Measurements from ENCODE around the gene DRGX. TPM values are rescaled to one million over a fixed set of nuclear protein-coding genes. Genes with fewer than 3 reads are reported as not detected.

Gene DRGX
- total and polyA plus RNA-seq, 8 donors, result 0.45 TPM; not detected in 7

DNA sequence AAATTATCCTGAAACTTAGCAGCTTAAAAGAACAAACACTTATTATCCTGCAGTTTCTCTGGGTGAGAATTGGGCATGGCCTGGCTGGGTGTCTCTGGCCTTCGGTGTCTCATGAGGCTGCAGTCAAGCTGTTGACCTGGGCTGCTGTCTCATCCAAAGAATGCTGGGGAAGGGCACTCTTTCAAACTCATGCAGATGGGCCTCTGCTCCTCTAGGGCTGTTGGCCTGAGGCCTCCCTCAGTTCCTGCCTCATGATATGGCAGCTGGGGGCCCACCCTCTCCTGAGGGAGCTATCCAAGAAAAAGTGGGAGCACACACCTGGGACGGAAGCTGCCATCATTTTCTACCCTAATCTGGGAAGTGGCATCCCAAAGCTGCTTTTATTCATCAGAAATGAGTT is 43.6 kb downstream of the DRGX start:
- Histone ChIP-seq H3K4me3 (no peak overlapping the region), H3K27ac (no peak overlapping the region), H3K36me3 (no peaks in the 10 kb centered on the region), H3K9me3 (peaks cover 0 to 12% of the 10 kb centered on the region in 2 donors), H3K4me1 (no peaks in the 10 kb centered on the region), H3K27me3 (no peaks in the 10 kb centered on the region)
- no peak for DNase-seq
- intact Hi-C loops (cut with DNase I), result no loop called here
- TF ChIP-seq, protein P1, sequence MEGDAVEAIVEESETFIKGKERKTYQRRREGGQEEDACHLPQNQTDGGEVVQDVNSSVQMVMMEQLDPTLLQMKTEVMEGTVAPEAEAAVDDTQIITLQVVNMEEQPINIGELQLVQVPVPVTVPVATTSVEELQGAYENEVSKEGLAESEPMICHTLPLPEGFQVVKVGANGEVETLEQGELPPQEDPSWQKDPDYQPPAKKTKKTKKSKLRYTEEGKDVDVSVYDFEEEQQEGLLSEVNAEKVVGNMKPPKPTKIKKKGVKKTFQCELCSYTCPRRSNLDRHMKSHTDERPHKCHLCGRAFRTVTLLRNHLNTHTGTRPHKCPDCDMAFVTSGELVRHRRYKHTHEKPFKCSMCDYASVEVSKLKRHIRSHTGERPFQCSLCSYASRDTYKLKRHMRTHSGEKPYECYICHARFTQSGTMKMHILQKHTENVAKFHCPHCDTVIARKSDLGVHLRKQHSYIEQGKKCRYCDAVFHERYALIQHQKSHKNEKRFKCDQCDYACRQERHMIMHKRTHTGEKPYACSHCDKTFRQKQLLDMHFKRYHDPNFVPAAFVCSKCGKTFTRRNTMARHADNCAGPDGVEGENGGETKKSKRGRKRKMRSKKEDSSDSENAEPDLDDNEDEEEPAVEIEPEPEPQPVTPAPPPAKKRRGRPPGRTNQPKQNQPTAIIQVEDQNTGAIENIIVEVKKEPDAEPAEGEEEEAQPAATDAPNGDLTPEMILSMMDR (IDR thresholded peaks at IDR 0.05), result no peak
- no peak for ATAC-seq

DNA sequence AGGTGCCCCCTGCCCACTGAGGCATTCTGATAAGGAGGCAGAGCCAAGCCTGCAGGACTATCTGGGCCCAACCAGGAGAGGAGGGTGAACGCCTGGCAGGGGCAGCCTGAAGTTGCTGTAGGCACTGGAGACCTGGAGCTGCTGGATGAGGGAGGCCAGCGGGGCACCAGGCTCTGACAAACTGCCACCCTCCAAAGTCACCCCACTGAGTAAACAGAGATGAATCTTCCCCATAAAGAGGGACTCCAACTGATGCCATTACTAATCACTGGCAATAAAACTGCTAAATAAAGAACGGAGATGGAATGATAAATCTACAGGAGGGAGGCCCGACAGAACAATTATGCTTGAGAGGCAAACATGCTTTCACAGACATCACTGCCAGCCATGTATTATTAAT is 44.2 kb downstream of the DRGX start:
- TF ChIP-seq, protein P1 (IDR thresholded peaks at IDR 0.05), result no peak
- Histone ChIP-seq H3K36me3 (no peaks in the 10 kb centered on the region), H3K27ac (no peak overlapping the region), H3K4me3 (no peak overlapping the region), H3K9me3 (peaks cover 0 to 10% of the 10 kb centered on the region in 2 donors), H3K4me1 (no peaks in the 10 kb centered on the region), H3K27me3 (no peaks in the 10 kb centered on the region)
- intact Hi-C loops (cut with DNase I), result no loop called here
- DNase-seq (no peak), ATAC-seq (no peak)

DNA sequence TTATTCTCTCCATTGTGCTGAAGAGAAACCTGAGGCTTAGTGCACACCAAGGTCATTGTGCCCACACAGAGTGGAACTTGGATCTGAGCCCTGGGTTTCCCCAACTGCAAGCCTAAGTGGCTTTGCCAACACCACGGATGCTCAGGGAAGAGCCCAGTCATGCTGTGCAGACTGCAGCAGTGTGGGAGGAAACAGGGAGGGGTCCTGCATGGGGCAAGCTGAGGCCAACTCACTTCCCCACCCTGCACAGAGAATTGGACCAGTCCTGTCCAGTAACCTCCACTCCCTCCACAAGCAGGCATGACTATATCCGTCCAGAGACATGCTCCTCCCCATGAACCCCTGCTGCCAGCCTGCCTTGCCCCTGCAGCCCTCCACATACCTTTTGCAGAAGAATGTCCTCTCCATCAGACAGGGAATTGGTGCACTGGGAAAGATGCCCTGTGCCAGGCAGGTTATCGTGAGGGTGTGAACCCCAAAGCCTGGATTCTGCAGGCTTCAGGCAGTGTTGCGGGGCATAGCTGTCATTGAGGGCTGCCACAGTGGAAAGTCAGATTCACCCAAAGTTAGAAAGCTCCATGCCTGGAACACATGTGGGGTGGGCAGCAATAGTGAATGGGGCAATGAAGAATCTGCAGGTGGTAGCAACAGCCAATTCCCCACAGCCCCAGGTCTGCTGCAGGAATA is 44.9 kb downstream of the DRGX start:
- ATAC-seq, result no peak
- Histone ChIP-seq H3K4me1 (no peaks in the 10 kb centered on the region), H3K9me3 (peaks cover 0 to 10% of the 10 kb centered on the region in 2 donors), H3K27me3 (no peaks in the 10 kb centered on the region), H3K4me3 (no peak overlapping the region), H3K27ac (no peak overlapping the region), H3K36me3 (no peaks in the 10 kb centered on the region)
- DNase-seq, result no peak
- TF ChIP-seq, protein P1 (IDR thresholded peaks at IDR 0.05), result no peak
- intact Hi-C loops (cut with DNase I), result no loop called here

DNA sequence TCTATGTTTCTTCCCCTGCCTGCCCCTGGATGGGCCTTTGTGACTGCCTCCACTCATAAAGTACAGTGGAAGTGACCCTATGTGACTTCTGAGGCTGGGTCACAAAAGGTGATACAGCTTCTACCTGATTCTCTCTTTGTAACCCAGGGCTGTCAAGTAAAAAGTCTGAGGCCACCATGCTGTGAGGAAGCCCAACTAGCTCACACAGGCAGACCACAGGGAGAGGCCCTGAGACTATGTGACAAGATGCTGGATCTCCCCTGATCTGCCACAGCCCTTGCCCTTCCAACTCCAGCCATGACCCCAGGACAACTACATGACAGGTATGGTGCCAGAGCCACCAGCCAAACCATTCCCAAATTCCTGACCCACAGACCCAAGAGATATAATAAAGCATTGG is 45.8 kb downstream of the DRGX start:
- Histone ChIP-seq H3K9me3 (peaks cover 0 to 10% of the 10 kb centered on the region in 2 donors), H3K4me3 (no peak overlapping the region)
- TF ChIP-seq, protein P1 (IDR thresholded peaks at IDR 0.05), result no peak

DNA sequence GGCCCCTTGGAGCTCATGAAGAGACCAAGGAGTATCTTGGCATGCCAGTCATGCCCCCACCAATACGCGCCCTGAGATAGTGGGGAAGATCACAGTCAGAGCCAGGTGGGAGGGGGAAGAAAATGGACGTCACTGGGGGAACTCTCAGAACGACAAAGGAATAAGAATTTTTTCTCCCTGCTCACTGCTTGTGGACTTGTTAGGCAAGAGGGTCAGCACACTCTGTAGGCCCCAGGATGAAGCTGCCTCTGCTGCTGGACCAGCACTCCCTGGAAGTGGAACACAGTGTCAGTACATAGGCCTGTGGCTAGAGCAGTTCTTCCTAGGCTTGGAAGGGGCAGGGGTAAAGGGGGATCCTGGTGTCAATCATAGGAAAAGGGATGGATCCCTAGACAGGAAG is 46.5 kb downstream of the DRGX start:
- DNase-seq (no peak), ATAC-seq (no peak)
- Histone ChIP-seq H3K36me3 (no peaks in the 10 kb centered on the region), H3K27me3 (no peaks in the 10 kb centered on the region), H3K4me3 (no peak overlapping the region), H3K4me1 (no peaks in the 10 kb centered on the region), H3K27ac (no peak overlapping the region), H3K9me3 (peaks cover 0 to 10% of the 10 kb centered on the region in 2 donors)
- intact Hi-C loops (cut with DNase I), result no loop called here
- TF ChIP-seq, protein P1 (IDR thresholded peaks at IDR 0.05), result no peak

More for the DNA sequence above, 45.8 kb downstream of the DRGX start:
- intact Hi-C loops (cut with DNase I), result no loop called here
- no peak overlapping the region for H3K27ac ChIP-seq
- no peaks in the 10 kb centered on the region for H3K27me3 ChIP-seq
- H3K4me1 ChIP-seq, result no peaks in the 10 kb centered on the region
- no peak for ATAC-seq
- no peaks in the 10 kb centered on the region for H3K36me3 ChIP-seq
- DNase-seq, result no peak

All from left lung (tissue), 10 donors.